ENCODE data around the gene SPAG5. TPM values are rescaled to one million over a fixed set of nuclear protein-coding genes. Genes with fewer than 3 reads are reported as not detected.

Gene SPAG5
- total and polyA plus RNA-seq, 9 of the 15 experiments (the other 6 are each of a cell fraction or from before 2014, with no cell fraction given) = 94.4 to 286 (median 151) TPM

DNA sequence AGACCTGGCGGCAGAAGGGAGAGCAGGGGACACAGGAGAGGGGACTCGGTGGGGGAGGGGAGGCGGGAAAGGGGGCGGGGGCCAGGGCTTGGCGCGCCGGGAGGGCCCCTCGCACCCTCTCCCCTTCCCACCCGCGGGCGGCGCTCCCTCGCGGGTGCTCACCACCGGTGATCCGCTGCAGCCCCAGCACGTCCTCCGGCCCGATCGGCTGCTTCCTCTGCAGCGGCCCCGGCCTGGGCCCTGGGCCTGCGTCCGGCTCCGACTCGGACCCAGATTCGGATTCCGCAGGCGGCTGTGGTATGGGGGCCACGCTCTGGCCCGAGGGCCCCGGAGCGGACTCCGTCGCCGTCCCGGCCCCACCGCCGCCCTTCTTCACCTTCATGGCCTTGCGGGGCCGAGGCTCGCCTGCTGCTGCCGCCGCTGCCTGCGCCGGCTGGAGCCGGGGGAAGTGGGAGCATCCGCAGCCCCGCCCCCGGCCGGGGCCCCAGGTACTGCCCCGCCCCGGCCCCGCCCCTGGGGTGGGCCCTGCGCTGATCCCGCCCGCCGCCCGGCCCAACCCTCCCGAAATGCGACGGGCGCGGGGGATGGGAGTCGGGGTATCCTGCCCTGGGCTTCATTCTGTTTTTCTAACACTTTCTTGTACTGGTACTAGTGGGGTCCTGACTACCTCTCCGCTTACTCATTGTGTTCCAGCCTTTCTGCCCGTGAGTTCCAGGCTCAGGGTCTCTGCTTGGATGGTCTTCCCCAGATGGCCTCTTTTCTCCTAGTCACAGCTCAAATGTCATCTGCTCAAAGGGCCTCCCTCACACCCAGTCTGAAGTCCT is 46.4 kb downstream of the SPAG5 start, which contains the start of gene UNC119:
Gene UNC119 (minus strand): TSS at position 449 of the 824 bp plus-strand sequence. CDS start 67 bp downstream, at position 382.
- CTCF ChIA-PET (ENCODE audit: low intra/inter-chr PET ratio) = interaction anchor here (0.6 kb wide), 2 partner anchors 67 to 183 kb away, joined by 5 to 6 read pairs; no protein-coding TSS in a partner anchor
- POLR2A ChIA-PET = interaction anchor here (0.5 to 1.6 kb wide), 8 partner anchors 9 to 153 kb away, joined by 3 to 6 read pairs (median 4); partner anchors contain the start of gene PIGS
- in situ Hi-C loops (cut with MboI) = no loop called here
- Histone ChIP-seq H3K4me2 (ENCODE audit: insufficient read depth, low read length) (peak within 1 kb of the TSS; percentile 80), H3K4me1 (replicated peaks in 1 of 2; ENCODE audit: control insufficient read depth in 2 of 2, insufficient read depth in 2 of 2, low read length in 2 of 2) (peaks cover 13 to 27% of the 10 kb centered on the region in 2 experiments; a peak in 4 of 5 replicates), H3K9me3 (replicated peaks; ENCODE audit: control insufficient read depth, insufficient read depth, low read depth, low read length) (no peaks in the 10 kb centered on the region), H3K36me3 (ENCODE audit: control insufficient read depth, insufficient read depth, low read length) (peaks cover 46% of the 10 kb centered on the region), H3K9me1 (ENCODE audit: control insufficient read depth, insufficient read depth, low read length) (peaks cover 4% of the 10 kb centered on the region), H3K27ac (ENCODE audit: extremely low read depth, low read depth, low read length) (peak within 1 kb of the TSS; percentile 67; the same call in 1 of the 3 replicates), H2AFZ (ENCODE audit: low read depth, low read length) (peak within 1 kb of the TSS; percentile 86), H4K20me1 (replicated peaks; ENCODE audit: control insufficient read depth, insufficient read depth, low read length) (peaks cover 4% of the 10 kb centered on the region), H3K79me2 (ENCODE audit: control insufficient read depth, insufficient read depth, low read length) (peaks cover 3% of the 10 kb centered on the region; the same call in 2 of the 3 replicates), H3K9ac (ENCODE audit: insufficient read depth in 1 of 2, low read depth in 2 of 2, low read length in 2 of 2) (peak within 1 kb of the TSS; percentile 57 to 90; a peak in 3 of 4 replicates), H3K27me3 (ENCODE audit: control insufficient read depth in 2 of 2, insufficient read depth in 2 of 2, low read length in 2 of 2) (no peaks in the 10 kb centered on the region), H3K4me3 (peak within 1 kb of the TSS; percentile 75)
- DNase-seq (ENCODE audit: extremely low read depth in 1 of 4, low spot score in 3 of 4) (peak; percentile 86 to 98 (median 97)), FAIRE-seq (no peak), ATAC-seq (peak; percentile 97)
- intact Hi-C loops (cut with micrococcal nuclease) = no loop called here
- under 1% methylated on average over 23 of the region's 67 CpGs for whole genome bisulfite sequencing (ENCODE audit: insufficient coverage, low coverage, missing lambda C conversion rate)
- BruUV-seq (replicated peaks) = no TSS peak
- TF ChIP-seq ASH1L (IDR thresholded peaks at IDR 0.05; ENCODE audit: borderline replicate concordance, low read depth, partially characterized antibody) = no peak
- TF ChIP-seq, protein P1, sequence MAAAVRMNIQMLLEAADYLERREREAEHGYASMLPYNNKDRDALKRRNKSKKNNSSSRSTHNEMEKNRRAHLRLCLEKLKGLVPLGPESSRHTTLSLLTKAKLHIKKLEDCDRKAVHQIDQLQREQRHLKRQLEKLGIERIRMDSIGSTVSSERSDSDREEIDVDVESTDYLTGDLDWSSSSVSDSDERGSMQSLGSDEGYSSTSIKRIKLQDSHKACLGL (CRISPR knock-in tag; IDR thresholded peaks at IDR 0.05; ENCODE audit: borderline replicate concordance, poor library complexity, severe bottlenecking) = no peak
- no peak for TF ChIP-seq ZNF140 (CRISPR knock-in tag; IDR thresholded peaks at IDR 0.05)
- TF ChIP-seq YY1 (IDR thresholded peaks at IDR 0.05; ENCODE audit: borderline replicate concordance in 1 of 3, control insufficient read depth in 1 of 3, extremely low read depth in 1 of 3, insufficient read depth in 3 of 3, insufficient read length in 1 of 3, insufficient replicate concordance in 2 of 3, low read depth in 1 of 3, low read length in 2 of 3) = peak in 2 of 3 experiments; percentile 12 to 22
- no peak for TF ChIP-seq ZNF274 (IDR thresholded peaks at IDR 0.05; ENCODE audit: borderline replicate concordance, low read depth, low read length)
- no peak for TF ChIP-seq MCM3 (IDR thresholded peaks at IDR 0.05)
- no peak for TF ChIP-seq HMG20B (CRISPR knock-in tag; IDR thresholded peaks at IDR 0.05)
- no peak for TF ChIP-seq ZC3H4 (CRISPR knock-in tag; IDR thresholded peaks at IDR 0.05; ENCODE audit: borderline replicate concordance)
- no peak for TF ChIP-seq NFRKB (IDR thresholded peaks at IDR 0.05; ENCODE audit: low read depth)
- TF ChIP-seq SNRNP70 (optimal IDR thresholded peaks at IDR 0.05; ENCODE audit: low read depth, low read length) = no peak
- TF ChIP-seq KDM2B (CRISPR knock-in tag; IDR thresholded peaks at IDR 0.05) = 0 out of 2 replicates have a peak, but pooled peaks have one; percentile 19
- TF ChIP-seq CREBBP (IDR thresholded peaks at IDR 0.05; ENCODE audit: low read depth, low read length) = no peak
- no peak for TF ChIP-seq RBM25 (IDR thresholded peaks at IDR 0.05; ENCODE audit: low read depth, low read length, severe bottlenecking)
- TF ChIP-seq L3MBTL2 (IDR thresholded peaks at IDR 0.05) = peak; percentile 65; the same call in 1 of the 2 replicates
- no peak for TF ChIP-seq ZNF780A (CRISPR knock-in tag; IDR thresholded peaks at IDR 0.05)
- TF ChIP-seq ZNF75A (CRISPR knock-in tag; IDR thresholded peaks at IDR 0.05) = no peak
- no peak for TF ChIP-seq SIN3B (IDR thresholded peaks at IDR 0.05; ENCODE audit: low read depth)
- TF ChIP-seq ZKSCAN3 (CRISPR knock-in tag; IDR thresholded peaks at IDR 0.05) = no peak
- TF ChIP-seq KDM5B (IDR thresholded peaks at IDR 0.05; ENCODE audit: insufficient replicate concordance, low read depth, low read length) = peak; percentile 61
- TF ChIP-seq RBM15 (IDR thresholded peaks at IDR 0.05; ENCODE audit: insufficient read depth, low read length) = no peak
- TF ChIP-seq PCBP2 (IDR thresholded peaks at IDR 0.05; ENCODE audit: low read depth, low read length, poor library complexity, severe bottlenecking) = no peak
- TF ChIP-seq SOX6 (IDR thresholded peaks at IDR 0.05) = no peak
- TF ChIP-seq RFX1 (IDR thresholded peaks at IDR 0.05) = no peak

Measured in K562 (cell line).